CD8-positive, alpha-beta memory T cell (primary cell): Measurements from ENCODE around the gene HMHB1. TPM values are rescaled to one million over a fixed set of nuclear protein-coding genes. Genes with fewer than 3 reads are reported as not detected.

Experiments used
- CTCF ChIA-PET: fragments of 350-600 bp; sonication (Branson Sonifier 250); formaldehyde crosslinking; loops from one replicate; lab custom pipeline; 2021; ENCODE audit warnings: antibody characterized with exemption; lab: Charles Lee
- POLR2A ChIA-PET: fragments of 350-600 bp; sonication (Branson Sonifier 250); formaldehyde crosslinking; loops from one replicate; lab custom pipeline; 2021; ENCODE audit warnings: antibody characterized with exemption; lab: Charles Lee
- DNase-seq, 5 donors: peaks; one replicate each; pipeline versions ENCODE4 v3.0.0 to v3.0.0-alpha.2; 2020 to 2022; ENCODE audit warnings: mixed read lengths in 1 of 5
- H3K27ac ChIP-seq: one replicate; pipeline ENCODE4 v1.7.0; 2013; ENCODE audit warnings: low read depth, mild to moderate bottlenecking, low read length, moderate library complexity
- H3K27me3 ChIP-seq: 2 replicates; pipeline ENCODE4 v1.7.0; 2013; ENCODE audit warnings: low read length, mild to moderate bottlenecking; ENCODE audit not compliant: insufficient read depth, poor library complexity, severe bottlenecking
- H3K36me3 ChIP-seq: 2 replicates; pipeline ENCODE4 v1.7.0; 2013; ENCODE audit warnings: mild to moderate bottlenecking, low read length, moderate library complexity; ENCODE audit not compliant: insufficient read depth
- H3K4me1 ChIP-seq: 2 replicates; pipeline ENCODE4 v1.7.0; 2013; ENCODE audit warnings: mild to moderate bottlenecking, low read length, moderate library complexity; ENCODE audit not compliant: insufficient read depth
- H3K4me3 ChIP-seq: 2 replicates; pipeline ENCODE4 v1.7.0; 2013; ENCODE audit warnings: mild to moderate bottlenecking, low read length
- H3K9me3 ChIP-seq: 2 replicates; pipeline ENCODE4 v1.7.0; 2013; ENCODE audit warnings: mild to moderate bottlenecking, low read length
- H3K27ac Mint-ChIP-seq, 8 donors: one replicate each; pipeline ENCODE4 v1.8.0; 2020 to 2021; ENCODE audit warnings: mixed read lengths in 8 of 8, mild to moderate bottlenecking in 6 of 8, inconsistent platforms in 3 of 8, moderate library complexity in 3 of 8
- H3K27me3 Mint-ChIP-seq, 2 donors: one replicate each; pipeline ENCODE4 v1.8.0; 2020 to 2021; ENCODE audit warnings: mixed read lengths in 2 of 2, mild to moderate bottlenecking in 1 of 2, moderate library complexity in 1 of 2
- H3K36me3 Mint-ChIP-seq, 3 donors: one replicate each; pipeline ENCODE4 v1.8.0; 2020 to 2021; ENCODE audit warnings: mixed read lengths in 3 of 3, inconsistent platforms in 1 of 3, mild to moderate bottlenecking in 1 of 3
- H3K4me1 Mint-ChIP-seq, 3 donors: one replicate each; pipeline ENCODE4 v1.8.0; 2020 to 2021; ENCODE audit warnings: mixed read lengths in 3 of 3, inconsistent platforms in 1 of 3, mild to moderate bottlenecking in 1 of 3
- H3K4me3 Mint-ChIP-seq, 7 donors: one replicate each; pipeline ENCODE4 v1.8.0; 2020 to 2021; ENCODE audit warnings: mixed read lengths in 7 of 7, mild to moderate bottlenecking in 6 of 7, moderate library complexity in 4 of 7, inconsistent platforms in 2 of 7
- H3K9me3 Mint-ChIP-seq, 5 donors: one replicate each; pipeline ENCODE4 v1.8.0; 2020 to 2022; ENCODE audit warnings: mixed read lengths in 5 of 5, mild to moderate bottlenecking in 3 of 5, moderate library complexity in 2 of 5, inconsistent platforms in 1 of 5
- polyA plus RNA-seq: library from polyadenylated mRNA; unstranded; fragments of 300-500 nt; fragmentation: Illumina TruSeq; gene quantifications from one replicate; pipeline ENCODE4 v1.2.3, GENCODE V29; 2021
- total RNA-seq, 2 experiments: library from RNA; stranded (reverse); gene quantifications; one replicate each; pipeline ENCODE4 v1.2.3, GENCODE V29; 2021

HMHB1 gene
- total and polyA plus RNA-seq, 3 experiments from 2014 or later: not detected

DNA sequence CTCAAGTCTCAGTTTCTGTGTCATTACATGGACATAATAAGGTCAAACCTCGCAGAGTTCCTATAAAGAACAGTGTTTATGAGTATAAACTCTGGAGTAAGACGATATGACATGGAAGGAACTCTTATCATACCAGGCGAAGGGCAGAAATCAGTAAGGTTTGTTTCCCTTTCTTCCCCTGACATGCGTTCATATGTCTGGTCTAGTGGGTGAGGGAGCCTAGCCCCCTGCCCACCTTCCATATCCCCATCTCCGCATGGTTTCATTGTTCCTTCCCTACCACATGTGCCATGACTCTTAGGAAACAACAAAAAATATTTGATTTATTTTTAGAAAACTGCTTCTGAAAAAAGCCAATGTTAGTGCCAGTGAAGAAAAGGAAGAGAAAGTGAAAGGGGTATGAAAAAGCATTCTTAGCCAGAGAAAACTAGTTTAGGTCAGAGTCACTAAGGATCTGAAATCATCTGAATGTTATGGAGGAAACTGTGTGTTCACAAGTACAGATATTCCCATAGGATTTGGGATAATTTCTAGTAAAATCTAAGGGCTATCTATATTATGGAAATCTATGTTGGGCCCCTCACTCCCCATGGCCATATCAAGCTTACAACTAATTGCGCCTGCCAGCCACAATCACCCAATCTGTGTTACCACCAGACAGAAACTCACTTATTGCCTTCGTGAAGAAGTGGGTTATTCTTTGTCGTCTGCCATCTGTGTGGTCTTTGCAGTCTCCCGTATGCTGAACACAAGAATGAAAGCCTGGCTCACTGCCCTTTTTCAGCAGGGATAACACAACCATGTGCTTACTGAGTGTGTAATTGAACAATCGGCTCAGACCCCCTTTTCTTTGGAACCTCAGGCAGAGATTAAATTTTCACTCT lies 19.9 kb upstream of the HMHB1 start:
- CTCF ChIA-PET: no interaction called here
- POLR2A ChIA-PET: no interaction called here
- Histone ChIP-seq H3K27ac (no peak overlapping the region), H3K4me3 (no peak overlapping the region), H3K9me3 (no peaks in the 10 kb centered on the region), H3K36me3 (no peaks in the 10 kb centered on the region), H3K27me3 (no peaks in the 10 kb centered on the region), H3K4me1 (no peaks in the 10 kb centered on the region)
- Mint-ChIP-seq H3K27me3 (peaks cover 3 to 10% of the 10 kb centered on the region in 2 donors), H3K27ac (peak overlapping the region in 1 of 8 donors; percentile 8), H3K4me1 (peaks cover 0 to 6% (median 2%) of the 10 kb centered on the region in 3 donors), H3K36me3 (no peaks in the 10 kb centered on the region), H3K4me3 (no peak overlapping the region), H3K9me3 (no peaks in the 10 kb centered on the region)
- no peak for DNase-seq

DNA sequence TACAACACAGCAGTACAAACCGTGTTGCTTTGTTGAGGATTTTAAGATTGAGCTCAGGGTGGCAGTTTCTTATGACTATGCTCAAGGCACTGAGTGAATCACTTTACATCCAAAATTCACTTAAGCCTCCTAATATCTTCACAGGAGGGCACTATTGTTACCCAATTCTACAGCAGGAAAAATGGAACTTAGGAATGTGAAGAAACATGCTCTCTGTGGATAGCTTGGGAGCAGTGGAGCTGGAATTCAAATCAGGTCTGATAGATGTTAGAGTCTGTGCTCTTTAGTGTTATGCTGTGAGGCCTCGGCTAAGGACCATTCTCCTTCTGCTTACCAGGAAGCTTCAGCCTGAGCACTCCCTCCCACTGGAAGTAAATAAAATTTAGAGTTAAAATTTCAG lies 18.7 kb upstream of the HMHB1 start:
- Histone ChIP-seq H3K36me3 (no peaks in the 10 kb centered on the region), H3K27ac (no peak overlapping the region), H3K27me3 (no peaks in the 10 kb centered on the region), H3K4me1 (no peaks in the 10 kb centered on the region), H3K9me3 (no peaks in the 10 kb centered on the region), H3K4me3 (no peak overlapping the region)
- ChIA-PET CTCF (no interaction called here), POLR2A (no interaction called here)
- H3K27me3 Mint-ChIP-seq: peaks cover 3 to 8% of the 10 kb centered on the region in 2 donors
- peaks cover 0 to 6% (median 2%) of the 10 kb centered on the region in 3 donors for H3K4me1 Mint-ChIP-seq
- H3K9me3 Mint-ChIP-seq: no peaks in the 10 kb centered on the region
- no peak for DNase-seq
- H3K27ac Mint-ChIP-seq: no peak overlapping the region
- no peaks in the 10 kb centered on the region for H3K36me3 Mint-ChIP-seq
- H3K4me3 Mint-ChIP-seq: no peak overlapping the region

DNA sequence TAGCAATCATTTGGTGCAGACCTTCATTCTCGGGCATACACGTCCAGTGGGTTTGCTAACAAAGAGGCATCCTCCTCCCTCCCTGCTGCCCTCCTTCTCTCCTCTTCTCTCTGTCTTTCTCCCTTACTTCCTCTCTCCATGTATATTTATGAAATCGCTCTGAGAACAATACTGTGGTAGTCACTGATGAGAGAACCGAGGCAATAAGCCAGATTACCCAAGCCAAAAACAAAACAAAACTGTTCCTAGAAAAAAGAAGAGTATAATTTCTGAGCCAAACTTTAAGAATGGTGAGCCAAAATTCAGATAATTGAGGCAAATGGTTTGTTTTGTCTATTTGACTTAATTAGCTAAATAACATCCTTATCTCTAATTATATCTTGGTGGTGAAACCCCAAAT lies 15.8 kb upstream of the HMHB1 start:
- ChIA-PET POLR2A (no interaction called here), CTCF (no interaction called here)
- Histone ChIP-seq H3K4me3 (no peak overlapping the region), H3K9me3 (no peaks in the 10 kb centered on the region), H3K27ac (no peak overlapping the region), H3K27me3 (no peaks in the 10 kb centered on the region), H3K36me3 (no peaks in the 10 kb centered on the region), H3K4me1 (no peaks in the 10 kb centered on the region)
- Mint-ChIP-seq H3K27me3 (peaks cover 0 to 3% of the 10 kb centered on the region in 2 donors), H3K4me3 (peak overlapping the region in 1 of 7 donors; percentile 70), H3K9me3 (no peaks in the 10 kb centered on the region), H3K27ac (no peak overlapping the region), H3K36me3 (no peaks in the 10 kb centered on the region), H3K4me1 (peaks cover 6 to 10% (median 7%) of the 10 kb centered on the region in 3 donors)
- no peak for DNase-seq

DNA sequence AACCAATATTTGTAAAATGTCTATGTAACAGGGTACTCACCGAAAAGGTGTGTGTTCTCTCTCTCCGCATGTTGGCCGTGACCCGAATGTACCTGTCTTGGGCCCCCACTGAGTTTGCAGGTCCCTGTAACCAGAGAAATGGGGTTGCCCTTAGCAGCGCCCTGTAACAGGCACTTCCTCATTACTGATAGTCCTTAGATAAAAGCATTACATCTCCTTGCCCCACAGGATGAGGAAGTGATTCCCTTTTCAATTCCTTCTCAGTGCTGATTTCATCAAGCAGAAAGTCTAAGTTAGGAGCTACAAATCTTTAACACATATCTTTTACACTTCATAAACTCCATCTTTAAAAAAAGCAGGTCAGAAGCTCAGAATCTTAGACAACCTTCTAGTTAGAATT lies 15.2 kb upstream of the HMHB1 start:
- Histone ChIP-seq H3K27me3 (no peaks in the 10 kb centered on the region), H3K4me3 (no peak overlapping the region), H3K4me1 (no peaks in the 10 kb centered on the region), H3K27ac (no peak overlapping the region), H3K9me3 (no peaks in the 10 kb centered on the region), H3K36me3 (no peaks in the 10 kb centered on the region)
- ChIA-PET CTCF (no interaction called here), POLR2A (no interaction called here)
- Mint-ChIP-seq H3K36me3 (no peaks in the 10 kb centered on the region), H3K4me1 (peaks cover 6 to 10% (median 7%) of the 10 kb centered on the region in 3 donors), H3K4me3 (no peak overlapping the region), H3K9me3 (no peaks in the 10 kb centered on the region), H3K27ac (no peak overlapping the region), H3K27me3 (peaks cover 0 to 3% of the 10 kb centered on the region in 2 donors)
- no peak for DNase-seq

DNA sequence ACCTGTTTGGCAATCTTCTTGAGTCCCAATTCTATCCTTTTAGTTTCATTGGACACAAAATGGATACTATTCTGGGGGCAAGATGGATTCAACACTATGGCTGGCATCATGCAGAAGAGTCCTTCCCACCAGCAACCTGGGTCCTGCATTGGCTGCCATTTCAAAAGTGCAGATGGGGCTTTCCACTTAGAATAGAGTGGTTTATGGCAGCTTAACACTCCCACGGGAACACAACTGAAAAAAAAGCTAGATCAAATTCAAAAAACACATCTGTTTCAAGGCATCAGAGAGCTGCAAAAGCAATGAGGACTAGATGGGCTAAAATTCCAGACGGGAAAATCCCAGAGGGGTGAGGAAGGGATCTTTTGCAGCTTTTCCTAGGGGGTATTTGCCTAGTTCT lies 11.2 kb upstream of the HMHB1 start:
- POLR2A ChIA-PET: no interaction called here
- CTCF ChIA-PET: interaction anchor here (1.2 kb wide), 1 partner anchor 11 kb away, joined by 4 read pairs; no protein-coding TSS in a partner anchor
- H3K27ac Mint-ChIP-seq: no peak overlapping the region
- Histone ChIP-seq H3K4me1 (no peaks in the 10 kb centered on the region), H3K36me3 (no peaks in the 10 kb centered on the region), H3K9me3 (no peaks in the 10 kb centered on the region), H3K27ac (no peak overlapping the region), H3K27me3 (no peaks in the 10 kb centered on the region), H3K4me3 (no peak overlapping the region)
- peak overlapping the region in 1 of 7 donors; percentile 13 for H3K4me3 Mint-ChIP-seq
- H3K27me3 Mint-ChIP-seq: peaks cover 1 to 3% of the 10 kb centered on the region in 2 donors
- no peaks in the 10 kb centered on the region for H3K9me3 Mint-ChIP-seq
- H3K36me3 Mint-ChIP-seq: no peaks in the 10 kb centered on the region
- no peak for DNase-seq
- H3K4me1 Mint-ChIP-seq: peaks cover 0 to 8% (median 7%) of the 10 kb centered on the region in 3 donors

DNA sequence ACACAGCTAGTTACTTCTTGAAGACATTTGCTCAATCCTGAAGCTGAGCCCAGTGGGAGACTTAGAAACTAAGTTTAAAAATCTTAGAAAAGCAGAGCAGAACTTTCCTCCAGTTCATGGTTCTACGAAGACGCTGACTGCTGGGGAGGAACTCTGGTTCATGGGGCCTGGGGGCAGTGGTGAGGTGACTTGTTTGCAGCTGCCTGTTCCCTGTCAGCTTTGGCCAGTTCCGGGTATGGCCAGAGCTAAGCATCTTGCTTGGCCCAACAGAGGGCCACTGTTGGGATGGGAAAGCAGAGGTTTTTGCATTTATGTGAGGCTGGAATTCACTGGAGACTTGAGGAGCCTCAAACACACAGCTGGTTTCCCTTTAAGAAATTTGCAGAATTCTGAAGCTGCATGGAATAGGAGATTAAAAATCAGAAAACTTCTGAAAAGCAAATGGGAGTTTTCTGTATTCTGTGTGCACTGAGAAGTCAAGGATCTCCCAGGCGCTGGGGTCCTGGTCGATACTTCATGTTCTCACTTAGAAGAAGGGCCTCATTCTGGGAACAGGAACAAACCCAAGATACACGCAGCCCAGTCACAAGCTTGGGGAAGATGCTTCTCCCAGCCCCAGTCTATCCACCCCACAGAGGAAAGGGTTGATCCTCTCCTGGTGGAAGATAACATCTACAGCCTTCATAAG lies 10.6 kb upstream of the HMHB1 start:
- no peak for DNase-seq
- peaks cover 0 to 3% of the 10 kb centered on the region in 2 donors for H3K27me3 Mint-ChIP-seq
- H3K27ac ChIP-seq: no peak overlapping the region
- no peaks in the 10 kb centered on the region for H3K36me3 ChIP-seq
- H3K4me3 Mint-ChIP-seq: no peak overlapping the region
- H3K4me3 ChIP-seq: no peak overlapping the region
- POLR2A ChIA-PET: interaction anchor here (0.6 kb wide), 1 partner anchor 1097 kb away, joined by 3 read pairs; no protein-coding TSS in a partner anchor
- H3K36me3 Mint-ChIP-seq: no peaks in the 10 kb centered on the region
- H3K9me3 ChIP-seq: no peaks in the 10 kb centered on the region
- H3K9me3 Mint-ChIP-seq: no peaks in the 10 kb centered on the region
- H3K27ac Mint-ChIP-seq: no peak overlapping the region
- CTCF ChIA-PET: interaction anchor here (1.2 kb wide), 1 partner anchor 11 kb away, joined by 4 read pairs; no protein-coding TSS in a partner anchor
- H3K27me3 ChIP-seq: no peaks in the 10 kb centered on the region
- peaks cover 0 to 8% (median 7%) of the 10 kb centered on the region in 3 donors for H3K4me1 Mint-ChIP-seq
- no peaks in the 10 kb centered on the region for H3K4me1 ChIP-seq

DNA sequence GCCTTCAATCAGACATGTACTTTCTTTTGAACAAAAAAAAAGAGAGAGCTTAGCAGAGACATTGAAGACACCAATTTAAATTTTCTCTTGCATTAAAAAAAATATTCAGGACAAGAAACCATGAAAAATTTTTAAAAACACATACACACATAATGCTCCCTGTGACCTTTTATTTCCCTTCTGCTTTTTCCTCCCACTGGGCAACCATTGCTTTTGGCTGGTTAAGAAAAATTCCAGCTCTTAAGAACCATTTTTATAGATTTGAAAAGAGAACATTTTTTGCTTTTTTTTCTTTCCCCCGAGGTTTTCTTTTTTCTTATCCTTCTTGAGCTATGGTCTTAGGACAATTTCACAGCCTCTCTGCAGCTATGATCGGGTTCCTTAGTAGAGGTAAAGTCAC lies 6.1 kb upstream of the HMHB1 start:
- Mint-ChIP-seq H3K9me3 (no peaks in the 10 kb centered on the region), H3K4me3 (no peak overlapping the region), H3K27ac (no peak overlapping the region), H3K4me1 (peaks cover 0 to 4% (median 0%) of the 10 kb centered on the region in 3 donors), H3K27me3 (peaks cover 0 to 6% of the 10 kb centered on the region in 2 donors), H3K36me3 (no peaks in the 10 kb centered on the region)
- DNase-seq: no peak
- no peak overlapping the region for H3K27ac ChIP-seq
- POLR2A ChIA-PET: no interaction called here
- no peaks in the 10 kb centered on the region for H3K9me3 ChIP-seq
- no peaks in the 10 kb centered on the region for H3K36me3 ChIP-seq
- no peaks in the 10 kb centered on the region for H3K4me1 ChIP-seq
- H3K27me3 ChIP-seq: no peaks in the 10 kb centered on the region
- H3K4me3 ChIP-seq: no peak overlapping the region
- CTCF ChIA-PET: no interaction called here

DNA sequence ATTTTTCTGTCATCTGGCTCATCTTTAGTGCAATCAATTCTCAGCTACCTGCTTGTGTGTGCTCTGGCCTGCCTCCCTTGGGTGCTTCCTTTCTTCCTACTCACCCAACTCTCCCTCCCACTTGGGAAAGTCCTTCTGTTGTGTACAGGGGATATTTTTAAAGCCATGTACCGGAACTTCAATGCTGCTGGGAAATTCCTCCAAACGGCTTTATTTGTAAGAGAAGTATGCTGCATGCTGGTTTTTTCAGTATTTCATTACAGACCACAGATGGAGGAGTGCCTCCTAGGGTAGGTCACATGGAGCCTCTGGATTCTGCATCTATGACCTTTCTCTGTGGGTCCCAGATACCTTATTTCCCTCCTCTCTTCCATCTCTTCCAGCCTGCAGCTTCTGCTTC lies 5.4 kb upstream of the HMHB1 start:
- peaks cover 0 to 5% (median 0%) of the 10 kb centered on the region in 3 donors for H3K4me1 Mint-ChIP-seq
- Histone ChIP-seq H3K9me3 (no peaks in the 10 kb centered on the region), H3K4me3 (no peak overlapping the region), H3K36me3 (no peaks in the 10 kb centered on the region), H3K27me3 (no peaks in the 10 kb centered on the region), H3K27ac (no peak overlapping the region), H3K4me1 (no peaks in the 10 kb centered on the region)
- H3K27ac Mint-ChIP-seq: peak overlapping the region in 1 of 8 donors; percentile 97
- H3K27me3 Mint-ChIP-seq: peaks cover 0 to 6% of the 10 kb centered on the region in 2 donors
- H3K36me3 Mint-ChIP-seq: no peaks in the 10 kb centered on the region
- POLR2A ChIA-PET: no interaction called here
- no peak for DNase-seq
- no peaks in the 10 kb centered on the region for H3K9me3 Mint-ChIP-seq
- CTCF ChIA-PET: no interaction called here
- no peak overlapping the region for H3K4me3 Mint-ChIP-seq
